Measurements from ENCODE around the gene NT5DC4. TPM values are rescaled to one million over a fixed set of nuclear protein-coding genes. Genes with fewer than 3 reads are reported as not detected.

NT5DC4 gene
- polyA plus RNA-seq, 1 of the 3 experiments (the other 2 are of a cell fraction): not detected

GRCh38 chr2:112722816-112723546 is 2.2 kb downstream of the NT5DC4 start:
- no peak overlapping the region for H3K9ac ChIP-seq
- H3K36me3 ChIP-seq (replicated peaks in 1 of 2; ENCODE audit: control insufficient read depth in 1 of 2, insufficient read depth in 2 of 2, low read length in 1 of 2): no peaks in the 10 kb centered on the region
- no peak overlapping the region for H2AFZ ChIP-seq (ENCODE audit: low read depth)
- no peaks in the 10 kb centered on the region; the same call in 1 of the 2 replicates for H3K27me3 ChIP-seq (ENCODE audit: insufficient read depth)
- no peaks in the 10 kb centered on the region for H3K79me2 ChIP-seq (ENCODE audit: insufficient read depth)
- no peaks in the 10 kb centered on the region for H3K9me2 ChIP-seq
- no peak for TF ChIP-seq SMC3 (IDR thresholded peaks at IDR 0.05; ENCODE audit: low read depth, low read length)
- no peak for TF ChIP-seq MXI1 (IDR thresholded peaks at IDR 0.05; ENCODE audit: low read depth, low read length)
- no peak for TF ChIP-seq JUND (IDR thresholded peaks at IDR 0.05)
- TF ChIP-seq ELF1 (IDR thresholded peaks at IDR 0.05): no peak
- no peak for TF ChIP-seq RXRA (IDR thresholded peaks at IDR 0.05; ENCODE audit: borderline replicate concordance, low read depth)
- TF ChIP-seq ZBTB33 (IDR thresholded peaks at IDR 0.05; ENCODE audit: borderline replicate concordance, low read depth): no peak
- no peak for TF ChIP-seq TCF12 (IDR thresholded peaks at IDR 0.05)
- TF ChIP-seq REST (IDR thresholded peaks at IDR 0.05; ENCODE audit: low read depth, low read length): no peak
- H3K27ac ChIP-seq (ENCODE audit: low read depth in 2 of 2, low read length in 1 of 2): no peak overlapping the region
- no peak overlapping the region for H3K4me2 ChIP-seq
- no peaks in the 10 kb centered on the region for H3K9me3 ChIP-seq
- no peak overlapping the region for H3K4me3 ChIP-seq (ENCODE audit: low read depth in 2 of 2, low read length in 1 of 2)
- H3K4me1 ChIP-seq (ENCODE audit: control insufficient read depth in 1 of 2, insufficient read depth in 2 of 2, low read depth in 1 of 2, low read length in 1 of 2): peaks cover 0 to 2% of the 10 kb centered on the region in 2 experiments; a peak in 1 of 4 replicates
- no peak for DNase-seq
- 93% methylated on average over 8 of the region's 9 CpGs for WGBS (ENCODE audit: low lambda C conversion rate)
- ChIA-PET POLR2A (no interaction called here), CTCF (interaction anchor here (1.5 to 7.4 kb wide), 2 partner anchors 32 to 122 kb away, joined by 4 to 149 read pairs; no protein-coding TSS in a partner anchor)
- H4K20me1 ChIP-seq (ENCODE audit: insufficient read depth): no peaks in the 10 kb centered on the region
- no peaks in the 10 kb centered on the region for H3F3A ChIP-seq (replicated peaks; ENCODE audit: insufficient read depth)

GRCh38 chr2:112723547-112723940 is 2.7 kb downstream of the NT5DC4 start:
- WGBS (ENCODE audit: low lambda C conversion rate): 91% methylated on average over 6 of the region's 6 CpGs
- no peak overlapping the region for H3K4me2 ChIP-seq
- TF ChIP-seq SMC3 (IDR thresholded peaks at IDR 0.05; ENCODE audit: low read depth, low read length) (no peak), EP300 (IDR thresholded peaks at IDR 0.05; ENCODE audit: borderline replicate concordance in 1 of 2, low read depth in 1 of 2, low read length in 1 of 2) (no peak), ZBTB33 (IDR thresholded peaks at IDR 0.05; ENCODE audit: borderline replicate concordance, low read depth) (no peak), MAX (IDR thresholded peaks at IDR 0.05; ENCODE audit: low read depth) (no peak), FOSL2 (IDR thresholded peaks at IDR 0.05; ENCODE audit: borderline replicate concordance, low read depth) (no peak), REST (IDR thresholded peaks at IDR 0.05; ENCODE audit: low read depth, low read length) (no peak)

More at GRCh38 chr2:112723547-112723940, 2.7 kb downstream of the NT5DC4 start:
- CTCF ChIA-PET: interaction anchor here (5.8 to 7.4 kb wide), 2 partner anchors 94 to 122 kb away, joined by 149 to 179 read pairs; no protein-coding TSS in a partner anchor
- Histone ChIP-seq H4K20me1 (ENCODE audit: insufficient read depth) (no peaks in the 10 kb centered on the region), H3K79me2 (ENCODE audit: insufficient read depth) (no peaks in the 10 kb centered on the region), H3K9ac (no peak overlapping the region), H3K27ac (ENCODE audit: low read depth in 2 of 2, low read length in 1 of 2) (no peak overlapping the region), H3F3A (replicated peaks; ENCODE audit: insufficient read depth) (no peaks in the 10 kb centered on the region), H3K4me3 (ENCODE audit: low read depth in 2 of 2, low read length in 1 of 2) (no peak overlapping the region), H2AFZ (ENCODE audit: low read depth) (no peak overlapping the region), H3K9me3 (no peaks in the 10 kb centered on the region), H3K9me2 (no peaks in the 10 kb centered on the region), H3K4me1 (ENCODE audit: control insufficient read depth in 1 of 2, insufficient read depth in 2 of 2, low read depth in 1 of 2, low read length in 1 of 2) (peaks cover 0 to 6% of the 10 kb centered on the region in 2 experiments; a peak in 1 of 4 replicates), H3K36me3 (replicated peaks in 1 of 2; ENCODE audit: control insufficient read depth in 1 of 2, insufficient read depth in 2 of 2, low read length in 1 of 2) (no peaks in the 10 kb centered on the region), H3K27me3 (ENCODE audit: insufficient read depth) (no peaks in the 10 kb centered on the region; the same call in 1 of the 2 replicates)
- POLR2A ChIA-PET: no interaction called here
- DNase-seq: no peak
